Endothelial cell of umbilical vein (primary cell): ENCODE measurements around the gene TTC9. TPM values are rescaled to one million over a fixed set of nuclear protein-coding genes. Genes with fewer than 3 reads are reported as not detected.

Experiments used
- BruUV-seq: library from RNA; stranded (reverse); fragments of 400-500 nt; replicated peaks from 2 replicates; lab custom pipeline; 2021; lab: Mats Ljungman, UMichigan
- CTCF ChIA-PET: fragments of 300-600, 350-600 bp; sonication (Branson Sonifier 250); formaldehyde crosslinking; loops from one replicate; lab custom pipeline; 2021; ENCODE audit warnings: antibody characterized with exemption, inconsistent platforms; lab: Charles Lee
- POLR2A ChIA-PET: fragments of 300-600, 350-600 bp; sonication (Branson Sonifier 250); formaldehyde crosslinking; loops from one replicate; lab custom pipeline; 2021; ENCODE audit warnings: antibody characterized with exemption, inconsistent platforms; lab: Charles Lee
- DNase-seq: peaks from one replicate; pipeline ENCODE4 v3.0.0-alpha.2; 2011; ENCODE audit warnings: low read depth, low spot score
- FAIRE-seq: peaks from 2 replicates; lab custom pipeline; 2011; peaks lifted over from hg19 to GRCh38; lab: Jason Lieb, UNC
- H2AFZ ChIP-seq: 2 replicates; pipeline ENCODE4 v1.6.0; 2012; ENCODE audit warnings: low read depth, low read length, control low read depth, inconsistent platforms
- H3K27ac ChIP-seq: 2 replicates; pipeline ENCODE4 v1.5.1; 2011; ENCODE audit warnings: low read depth, mild to moderate bottlenecking, control low read depth, low read length, moderate library complexity; ENCODE audit not compliant: insufficient read depth
- H3K27me3 ChIP-seq, 2 experiments: 2 replicates each; pipeline versions ENCODE4 v1.6.0 to v1.6.1; 2011; ENCODE audit warnings: low read length in 2 of 2, mixed read lengths in 1 of 2; ENCODE audit not compliant: control insufficient read depth in 2 of 2, insufficient read depth in 2 of 2
- H3K36me3 ChIP-seq, 2 experiments: 2 replicates in 1 of 2; 3 replicates in 1 of 2; pipeline ENCODE4 v1.5.1; 2011; ENCODE audit warnings: low read length in 2 of 2, mild to moderate bottlenecking in 1 of 2, moderate library complexity in 1 of 2; ENCODE audit not compliant: control insufficient read depth in 2 of 2, insufficient read depth in 2 of 2; ENCODE audit errors: extremely low read depth in 1 of 2
- H3K4me1 ChIP-seq: 3 replicates; pipeline ENCODE4 v1.5.1; 2011; ENCODE audit warnings: mild to moderate bottlenecking, low read length; ENCODE audit not compliant: control insufficient read depth, insufficient read depth; ENCODE audit errors: extremely low read depth
- H3K4me2 ChIP-seq: 2 replicates; pipeline ENCODE4 v1.6.1; 2011; ENCODE audit warnings: low read length, control low read depth, mixed read lengths; ENCODE audit not compliant: insufficient read depth
- H3K4me3 ChIP-seq, 3 experiments: fragments of 200-600 bp in 1 of 3; sonication (generic), shearing (Covaris generic) in 1 of 3; replicated peaks in 1 of 3; 2 replicates each; pipeline ENCODE4 v1.5.1; 2011 to 2016; ENCODE audit warnings: control low read depth in 3 of 3, low read length in 3 of 3, mild to moderate bottlenecking in 2 of 3, inconsistent platforms in 1 of 3, low read depth in 1 of 3, moderate library complexity in 1 of 3; ENCODE audit not compliant: insufficient read depth in 1 of 3
- H3K79me2 ChIP-seq: 2 replicates; pipeline ENCODE4 v1.6.0; 2012; ENCODE audit warnings: low read length, inconsistent platforms; ENCODE audit not compliant: control insufficient read depth, insufficient read depth
- H3K9ac ChIP-seq: replicated peaks from 2 replicates; pipeline ENCODE3; 2011; ENCODE audit warnings: low read length, control low read depth; ENCODE audit not compliant: insufficient read depth; ENCODE audit errors: extremely low read depth
- H3K9me1 ChIP-seq: replicated peaks from 3 replicates; pipeline ENCODE4 v1.6.0; 2011; ENCODE audit warnings: mild to moderate bottlenecking, low read length; ENCODE audit not compliant: control insufficient read depth, insufficient read depth; ENCODE audit errors: extremely low read depth
- H3K9me3 ChIP-seq: replicated peaks from 2 replicates; pipeline ENCODE4 v1.5.1; 2012; ENCODE audit warnings: low read length, inconsistent platforms; ENCODE audit not compliant: control insufficient read depth, insufficient read depth
- H4K20me1 ChIP-seq: replicated peaks from 2 replicates; pipeline ENCODE3; 2011; ENCODE audit warnings: mild to moderate bottlenecking, low read length; ENCODE audit not compliant: control insufficient read depth, insufficient read depth; ENCODE audit errors: extremely low read depth
- CTCF ChIP-seq, 2 donors: IDR thresholded peaks; 1 replicate in 1 of 2; 2 replicates in 1 of 2; pipeline ENCODE4 v1.5.1; 2011; ENCODE audit warnings: low read length in 2 of 2, mild to moderate bottlenecking in 2 of 2, moderate library complexity in 2 of 2, control low read depth in 1 of 2, inconsistent platforms in 1 of 2, low read depth in 1 of 2; ENCODE audit not compliant: insufficient read depth in 1 of 2; ENCODE audit errors: extremely low read depth in 1 of 2
- EZH2 ChIP-seq: IDR thresholded peaks from 2 replicates; pipeline ENCODE4 v1.6.1; 2012; ENCODE audit warnings: borderline replicate concordance, low read depth, mild to moderate bottlenecking, moderate library complexity, low read length, inconsistent platforms; ENCODE audit not compliant: severe bottlenecking
- FOS ChIP-seq: IDR thresholded peaks from 2 replicates; pipeline ENCODE4 v1.6.1; 2011; ENCODE audit warnings: mild to moderate bottlenecking, low read length, moderate library complexity, borderline replicate concordance; ENCODE audit not compliant: insufficient read depth
- GATA2 ChIP-seq: IDR thresholded peaks from 2 replicates; pipeline ENCODE4 v1.7.0; 2011; ENCODE audit warnings: low read depth, mild to moderate bottlenecking, moderate library complexity, mixed read lengths, low read length; ENCODE audit not compliant: insufficient read length, insufficient read depth
- JUN ChIP-seq: IDR thresholded peaks from 2 replicates; pipeline ENCODE4 v1.6.1; 2011; ENCODE audit warnings: borderline replicate concordance, low read depth; ENCODE audit not compliant: insufficient read length, insufficient read depth
- MYC ChIP-seq: IDR thresholded peaks from one replicate; pipeline ENCODE4 v1.6.1; 2011; ENCODE audit warnings: mild to moderate bottlenecking, low read depth, low read length
- POLR2A ChIP-seq: IDR thresholded peaks from 2 replicates; pipeline ENCODE4 v1.6.1; 2012; ENCODE audit warnings: low read depth, mild to moderate bottlenecking, control low read depth, low read length
- POLR2AphosphoS5 ChIP-seq: IDR thresholded peaks from 2 replicates; pipeline ENCODE4 v1.6.1; 2012; ENCODE audit warnings: low read depth, mild to moderate bottlenecking, control low read depth, low read length, moderate library complexity; ENCODE audit not compliant: insufficient read depth
- dilution Hi-C: fragments of 300-500 bp; cut with MboI; formaldehyde crosslinking; loops from one replicate; pipeline ENCODE4 v1.15.0; 2019; ENCODE audit warnings: low sequenced_read_pairs; ENCODE audit not compliant: extremely low pct_ligation_motif_present
- intact Hi-C: fragments of 100-400 bp; cut with micrococcal nuclease; formaldehyde crosslinking; loops from one replicate; pipeline ENCODE4 v1.10.0; 2022
- polyA plus RNA-seq, 4 experiments: library from polyadenylated mRNA; depleted of rRNA in 3 of 4; stranded (reverse) in 3 of 4; unstranded in 1 of 4; fragments of >200 nt; gene quantifications; 2 replicates each; pipeline versions ENCODE4 v1.2.1 to v1.2.3, GENCODE V29; 2011 to 2012; ENCODE audit warnings: missing spikeins in 1 of 4
- small RNA-seq: library from RNA; depleted of rRNA; stranded (forward); fragments of <200 nt; gene quantifications from one replicate; pipeline ENCODE3, GENCODE V24; 2012; ENCODE audit warnings: low replicate concordance, low read depth; ENCODE audit not compliant: insufficient read depth, insufficient read length
- total RNA-seq: library from RNA; stranded (reverse); gene quantifications from 2 replicates; pipeline ENCODE4 v1.2.3, GENCODE V29; 2021
- TF ChIP-seq, protein P1 (sequence below): IDR thresholded peaks from 2 replicates; pipeline ENCODE4 v1.6.1; 2011; ENCODE audit not compliant: insufficient read depth, insufficient read length

Gene TTC9
- total and polyA plus RNA-seq, 2 donors (not counting 3 experiments of a cell fraction or from before 2014, with no cell fraction given) = 0.06 TPM; not detected in 1

- CTCF ChIA-PET = no interaction called here
- no peak overlapping the region for H3K4me3 ChIP-seq
- H3K9me1 ChIP-seq = no peaks in the 10 kb centered on the region
- no peaks in the 10 kb centered on the region for H3K36me3 ChIP-seq
- intact Hi-C loops = loop anchor here (5.0 kb wide), 1 partner anchor 1197 kb away; no protein-coding TSS in a partner anchor
- no TSS peak for BruUV-seq
- no peaks in the 10 kb centered on the region for H3K27me3 ChIP-seq
- H2AFZ ChIP-seq = no peak overlapping the region
- TF ChIP-seq EZH2 = no peak
- no peak for TF ChIP-seq MYC
- TF ChIP-seq FOS = no peak
- no peak for TF ChIP-seq GATA2
- no peak for TF ChIP-seq CTCF (IDR thresholded peaks at IDR 0.05; ENCODE audit: extremely low read depth in 1 of 2, insufficient read depth in 1 of 2, low read depth in 1 of 2, low read length in 2 of 2)
- no peak for TF ChIP-seq JUN
- TF ChIP-seq POLR2A = no peak
- TF ChIP-seq, protein P1, sequence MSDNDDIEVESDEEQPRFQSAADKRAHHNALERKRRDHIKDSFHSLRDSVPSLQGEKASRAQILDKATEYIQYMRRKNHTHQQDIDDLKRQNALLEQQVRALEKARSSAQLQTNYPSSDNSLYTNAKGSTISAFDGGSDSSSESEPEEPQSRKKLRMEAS = no peak
- TF ChIP-seq POLR2AphosphoS5 = no peak
- H3K9ac ChIP-seq = no peak overlapping the region
- H3K9me3 ChIP-seq = no peaks in the 10 kb centered on the region
- dilution Hi-C loops = no loop called here
- no peaks in the 10 kb centered on the region for H3K79me2 ChIP-seq
- POLR2A ChIA-PET = no interaction called here
- H3K4me1 ChIP-seq = no peaks in the 10 kb centered on the region
- DNase-seq (no peak), FAIRE-seq (no peak)
- H3K4me2 ChIP-seq = no peak overlapping the region
- no peak overlapping the region for H3K27ac ChIP-seq
- no peaks in the 10 kb centered on the region for H4K20me1 ChIP-seq
These were observed 83.2 kb downstream of the TTC9 start for GRCh38 chr14:70724944-70725343.

Small RNAs within 50 kb of the gene (small RNA-seq; reads per million reads assigned to genes)
- gene RN7SL77P = not detected

Other genes with a start within 250 kb of the TTC9 start
- gene SYNJ2BP, start 224.8 kb upstream of the TTC9 start, total RNA-seq = 26.9 and 27.7 TPM in 2 replicates
- 7.5 and 13.1 TPM in 2 replicates for gene SYNJ2BP, start 224.8 kb upstream of the TTC9 start, polyA plus RNA-seq
- gene ADAM21, start 189.7 kb upstream of the TTC9 start, total RNA-seq = not detected in 2 replicates
- 0.05 and 0.06 TPM in 2 replicates for gene ADAM21, start 189.7 kb upstream of the TTC9 start, polyA plus RNA-seq
- gene ADAM20, start 106.9 kb upstream of the TTC9 start, total RNA-seq = 0.44 and 0.66 TPM in 2 replicates
- gene ADAM20, start 106.9 kb upstream of the TTC9 start, polyA plus RNA-seq = 0.06 and 0.10 TPM in 2 replicates
- 38.8 and 41.5 TPM in 2 replicates for gene MED6, start 41.3 kb upstream of the TTC9 start, total RNA-seq
- gene MED6, start 41.3 kb upstream of the TTC9 start, polyA plus RNA-seq = 19.2 and 22.8 TPM in 2 replicates
- gene MAP3K9, start 167.6 kb downstream of the TTC9 start, total RNA-seq = 0.05 and 0.11 TPM in 2 replicates
- 0.06 and 0.08 TPM in 2 replicates for gene MAP3K9, start 167.6 kb downstream of the TTC9 start, polyA plus RNA-seq